ENCODE data around the gene JAKMIP2.

JAKMIP2 gene

DNA sequence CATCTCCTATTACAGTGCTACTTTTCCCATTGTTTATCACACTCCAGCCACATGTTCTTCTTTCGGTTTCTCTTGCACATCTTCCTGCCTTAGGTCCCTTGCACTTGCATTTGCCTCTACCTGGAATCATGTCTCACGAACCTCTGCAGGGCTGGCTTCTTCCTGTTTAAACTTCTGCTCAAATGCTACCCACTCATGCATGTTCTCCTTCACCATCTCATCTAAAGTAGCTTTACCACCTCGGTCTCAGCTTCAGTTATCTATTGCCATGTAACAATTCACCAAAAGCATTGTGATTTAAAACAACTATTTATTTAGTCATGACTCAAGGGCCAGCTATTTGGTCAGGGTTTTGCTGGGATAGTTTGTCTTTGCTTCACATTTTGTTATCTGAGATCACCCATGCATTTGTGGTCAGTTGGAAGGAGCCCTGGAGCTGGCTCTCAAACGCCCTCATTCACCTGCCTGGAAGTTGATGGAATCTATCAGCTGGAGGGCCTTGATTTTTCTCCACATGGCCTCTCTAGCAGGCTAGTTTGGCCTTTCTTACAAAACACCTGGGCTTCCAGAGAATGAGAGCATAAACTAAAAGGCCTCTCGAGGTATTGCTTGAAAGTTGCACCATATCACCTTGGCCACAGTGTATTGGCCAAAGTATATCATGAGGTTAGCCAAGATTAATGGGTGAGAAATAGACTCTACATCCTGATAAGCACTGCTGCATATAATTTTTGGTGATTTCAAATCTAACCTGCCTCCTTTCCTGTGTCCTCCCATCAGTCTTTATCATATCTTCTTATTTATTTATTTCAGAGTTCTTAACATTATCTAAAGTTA, 27.5 kb upstream of the JAKMIP2 start:
- Histone ChIP-seq H2AFZ (ENCODE audit: low read depth, low read length, severe bottlenecking) (no peak overlapping the region), H3K4me2 (ENCODE audit: low read depth, low read length, poor library complexity, severe bottlenecking) (no peak overlapping the region), H3F3A (ENCODE audit: insufficient read depth) (no peaks in the 10 kb centered on the region), H3K9me3 (ENCODE audit: insufficient read depth, low read length) (no peaks in the 10 kb centered on the region), H3K36me3 (ENCODE audit: low read length) (no peaks in the 10 kb centered on the region), H3K4me3 (ENCODE audit: insufficient read depth, low read length, poor library complexity, severe bottlenecking) (no peak overlapping the region), H3K9me2 (replicated peaks; ENCODE audit: insufficient read depth, low read length) (no peaks in the 10 kb centered on the region), H3K79me2 (ENCODE audit: insufficient read depth, low read length) (no peaks in the 10 kb centered on the region), H3K9ac (ENCODE audit: low read length) (no peak overlapping the region), H4K20me1 (ENCODE audit: low read depth, low read length) (no peaks in the 10 kb centered on the region), H3K27me3 (ENCODE audit: low read length) (no peaks in the 10 kb centered on the region), H3K27ac (ENCODE audit: low read depth, low read length) (no peak overlapping the region)
- TF ChIP-seq EZH2phosphoT487 (conservative IDR thresholded peaks at IDR 0.05; ENCODE audit: low read length): no peak
- TF ChIP-seq, protein P1, sequence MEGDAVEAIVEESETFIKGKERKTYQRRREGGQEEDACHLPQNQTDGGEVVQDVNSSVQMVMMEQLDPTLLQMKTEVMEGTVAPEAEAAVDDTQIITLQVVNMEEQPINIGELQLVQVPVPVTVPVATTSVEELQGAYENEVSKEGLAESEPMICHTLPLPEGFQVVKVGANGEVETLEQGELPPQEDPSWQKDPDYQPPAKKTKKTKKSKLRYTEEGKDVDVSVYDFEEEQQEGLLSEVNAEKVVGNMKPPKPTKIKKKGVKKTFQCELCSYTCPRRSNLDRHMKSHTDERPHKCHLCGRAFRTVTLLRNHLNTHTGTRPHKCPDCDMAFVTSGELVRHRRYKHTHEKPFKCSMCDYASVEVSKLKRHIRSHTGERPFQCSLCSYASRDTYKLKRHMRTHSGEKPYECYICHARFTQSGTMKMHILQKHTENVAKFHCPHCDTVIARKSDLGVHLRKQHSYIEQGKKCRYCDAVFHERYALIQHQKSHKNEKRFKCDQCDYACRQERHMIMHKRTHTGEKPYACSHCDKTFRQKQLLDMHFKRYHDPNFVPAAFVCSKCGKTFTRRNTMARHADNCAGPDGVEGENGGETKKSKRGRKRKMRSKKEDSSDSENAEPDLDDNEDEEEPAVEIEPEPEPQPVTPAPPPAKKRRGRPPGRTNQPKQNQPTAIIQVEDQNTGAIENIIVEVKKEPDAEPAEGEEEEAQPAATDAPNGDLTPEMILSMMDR (IDR thresholded peaks at IDR 0.05; ENCODE audit: insufficient read depth, low read length, poor library complexity, severe bottlenecking): no peak

DNA sequence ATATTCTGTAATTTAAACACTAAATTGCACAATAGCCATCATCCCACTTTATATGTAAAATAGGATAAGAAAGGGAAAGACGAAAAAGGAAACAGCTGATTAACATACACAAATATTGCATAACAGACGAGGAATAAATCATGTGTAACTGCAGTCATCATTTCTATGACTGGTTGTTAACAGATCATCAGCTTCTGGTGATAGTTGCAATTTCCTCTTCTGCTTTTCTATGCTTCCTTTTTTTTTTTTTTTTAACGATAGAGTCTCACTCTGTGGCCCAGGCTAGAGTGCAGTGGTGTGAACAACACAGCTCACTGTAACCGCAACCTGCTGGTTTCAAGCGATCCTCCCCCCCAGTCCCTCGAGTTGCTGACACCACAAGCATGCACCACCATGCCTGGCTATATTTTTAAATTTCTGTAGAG, 22.5 kb upstream of the JAKMIP2 start:
- TF ChIP-seq, protein P1 (IDR thresholded peaks at IDR 0.05; ENCODE audit: insufficient read depth, low read length, poor library complexity, severe bottlenecking): no peak
- no peak for TF ChIP-seq EZH2phosphoT487 (conservative IDR thresholded peaks at IDR 0.05; ENCODE audit: low read length)
- no peaks in the 10 kb centered on the region for H3K79me2 ChIP-seq (ENCODE audit: insufficient read depth, low read length)
- no peak overlapping the region for H3K4me3 ChIP-seq (ENCODE audit: insufficient read depth, low read length, poor library complexity, severe bottlenecking)
- H3K9ac ChIP-seq (ENCODE audit: low read length): no peak overlapping the region
- no peaks in the 10 kb centered on the region for H4K20me1 ChIP-seq (ENCODE audit: low read depth, low read length)
- peak overlapping the region; percentile 30 for H3K4me2 ChIP-seq (ENCODE audit: low read depth, low read length, poor library complexity, severe bottlenecking)
- no peaks in the 10 kb centered on the region for H3K9me3 ChIP-seq (ENCODE audit: insufficient read depth, low read length)
- no peaks in the 10 kb centered on the region for H3F3A ChIP-seq (ENCODE audit: insufficient read depth)
- H3K27me3 ChIP-seq (ENCODE audit: low read length): no peaks in the 10 kb centered on the region
- no peaks in the 10 kb centered on the region for H3K9me2 ChIP-seq (replicated peaks; ENCODE audit: insufficient read depth, low read length)
- H3K36me3 ChIP-seq (ENCODE audit: low read length): no peaks in the 10 kb centered on the region
- H3K27ac ChIP-seq (ENCODE audit: low read depth, low read length): no peak overlapping the region
- H2AFZ ChIP-seq (ENCODE audit: low read depth, low read length, severe bottlenecking): no peak overlapping the region

DNA sequence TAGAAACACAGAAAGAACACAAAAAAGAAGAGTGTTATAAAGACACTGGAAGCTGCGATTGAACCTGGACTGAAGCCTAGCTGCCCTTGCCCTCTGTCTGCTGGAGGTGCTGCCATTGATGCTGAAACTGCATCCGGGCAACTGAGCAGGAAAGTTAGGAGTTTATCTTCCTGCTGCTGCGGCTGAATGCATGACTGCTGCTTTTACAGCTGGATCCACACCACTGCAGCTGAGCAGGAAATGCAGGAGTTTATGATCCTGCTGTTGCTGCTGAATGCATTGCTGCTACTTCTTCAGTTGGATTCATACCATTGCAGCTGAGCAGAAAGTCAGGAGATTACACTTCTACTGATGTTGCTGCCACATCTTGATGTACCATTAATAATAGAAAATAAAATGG, 21.8 kb upstream of the JAKMIP2 start:
- H3K79me2 ChIP-seq (ENCODE audit: insufficient read depth, low read length): no peaks in the 10 kb centered on the region
- H3K4me2 ChIP-seq (ENCODE audit: low read depth, low read length, poor library complexity, severe bottlenecking): peak overlapping the region; percentile 30
- TF ChIP-seq, protein P1 (IDR thresholded peaks at IDR 0.05; ENCODE audit: insufficient read depth, low read length, poor library complexity, severe bottlenecking): no peak
- TF ChIP-seq EZH2phosphoT487 (conservative IDR thresholded peaks at IDR 0.05; ENCODE audit: low read length): no peak
- no peaks in the 10 kb centered on the region for H3F3A ChIP-seq (ENCODE audit: insufficient read depth)
- no peaks in the 10 kb centered on the region for H4K20me1 ChIP-seq (ENCODE audit: low read depth, low read length)
- H3K27ac ChIP-seq (ENCODE audit: low read depth, low read length): no peak overlapping the region
- no peak overlapping the region for H2AFZ ChIP-seq (ENCODE audit: low read depth, low read length, severe bottlenecking)
- no peak overlapping the region for H3K4me3 ChIP-seq (ENCODE audit: insufficient read depth, low read length, poor library complexity, severe bottlenecking)
- H3K9ac ChIP-seq (ENCODE audit: low read length): no peak overlapping the region
- no peaks in the 10 kb centered on the region for H3K9me2 ChIP-seq (replicated peaks; ENCODE audit: insufficient read depth, low read length)
- H3K9me3 ChIP-seq (ENCODE audit: insufficient read depth, low read length): no peaks in the 10 kb centered on the region
- H3K36me3 ChIP-seq (ENCODE audit: low read length): no peaks in the 10 kb centered on the region
- H3K27me3 ChIP-seq (ENCODE audit: low read length): no peaks in the 10 kb centered on the region

All from SU-DHL-6 (cell line).